NCI-H1092 treated with DMSO at 0.1 percent for 48 hours (cell line): ENCODE data around the gene CHST12.

ENCODE experiments used
- DNase-seq: peaks from one replicate; lab custom pipeline; 2025; lab: John Stamatoyannopoulos, UW

CHST12 gene

GRCh38 chr7:2479276-2480069, 76.1 kb downstream of the CHST12 start:
- no peak for DNase-seq

GRCh38 chr7:2480070-2480408, 76.6 kb downstream of the CHST12 start:
- DNase-seq, result no peak

GRCh38 chr7:2481195-2481594, 77.8 kb downstream of the CHST12 start:
- DNase-seq, result no peak

GRCh38 chr7:2482725-2483451, 79.5 kb downstream of the CHST12 start:
- no peak for DNase-seq

- no peak for DNase-seq
Measured at GRCh38 chr7:2483494-2483893, 80.1 kb downstream of the CHST12 start.

- no peak for DNase-seq
Measured at GRCh38 chr7:2484868-2485267, 81.5 kb downstream of the CHST12 start.

- DNase-seq, result no peak
Measured at GRCh38 chr7:2487586-2488271, 84.3 kb downstream of the CHST12 start.

- DNase-seq, result no peak
Measured at GRCh38 chr7:2488272-2488645, 84.8 kb downstream of the CHST12 start.

GRCh38 chr7:2488681-2489080, 85.3 kb downstream of the CHST12 start:
- DNase-seq, result no peak

GRCh38 chr7:2490181-2490651, 86.8 kb downstream of the CHST12 start:
- DNase-seq, result no peak

- DNase-seq, result no peak
Measured at GRCh38 chr7:2492038-2492437, 88.6 kb downstream of the CHST12 start.

GRCh38 chr7:2493205-2494164, 90.1 kb downstream of the CHST12 start:
- no peak for DNase-seq

- no peak for DNase-seq
Measured at GRCh38 chr7:2494191-2495130, 91.0 kb downstream of the CHST12 start.

- no peak for DNase-seq
Measured at GRCh38 chr7:2495418-2496299, 92.2 kb downstream of the CHST12 start.

GRCh38 chr7:2496375-2496774, 93.0 kb downstream of the CHST12 start:
- no peak for DNase-seq

- DNase-seq, result no peak
Measured at GRCh38 chr7:2497065-2497464, 93.7 kb downstream of the CHST12 start.

GRCh38 chr7:2497500-2498336, 94.3 kb downstream of the CHST12 start:
- no peak for DNase-seq
